IMR-90 (cell line): ENCODE data around the gene LENEP.
A peak's percentile ranks its signal among the peaks of the same experiment; 100 is the strongest.

ENCODE experiments used
- BHLHE40 ChIP-seq: fragments of 150-350 bp; IDR thresholded peaks from 2 replicates; pipeline ENCODE4 v1.6.1; 2016; ENCODE audit warnings: mild to moderate bottlenecking, low read depth, low read length
- CEBPB ChIP-seq: IDR thresholded peaks from 2 replicates; pipeline ENCODE4 v1.6.1; 2012; ENCODE audit warnings: low read depth, low read length, improper control_type of control experiment
- CTCF ChIP-seq: conservative IDR thresholded peaks from 2 replicates; pipeline ENCODE4 v1.5.1; 2012; ENCODE audit warnings: mild to moderate bottlenecking, low read depth, low read length, improper control_type of control experiment
- ELK1 ChIP-seq: fragments of 150-350 bp; IDR thresholded peaks from 2 replicates; pipeline ENCODE4 v1.6.1; 2016; ENCODE audit warnings: low read depth, mild to moderate bottlenecking, low read length, moderate library complexity, borderline replicate concordance
- FOS ChIP-seq: fragments of 150-350 bp; IDR thresholded peaks from 2 replicates; pipeline ENCODE4 v1.6.1; 2016; ENCODE audit warnings: low read depth, low read length
- RFX5 ChIP-seq: IDR thresholded peaks from 2 replicates; pipeline ENCODE4 v1.8.0; 2012; ENCODE audit warnings: low read depth, mild to moderate bottlenecking, low read length, moderate library complexity

- no peak for TF ChIP-seq FOS
- TF ChIP-seq CTCF, result peak; percentile 15; the same call in 1 of the 2 replicates
- TF ChIP-seq RFX5, result no peak
- no peak for TF ChIP-seq ELK1
- TF ChIP-seq CEBPB, result no peak
- TF ChIP-seq BHLHE40, result no peak
Observed at GRCh38 chr1:154992721-154993571, 440 bp upstream of the LENEP start.
